Limb (tissue), 2 donors: Measurements from ENCODE around the gene ARHGAP8.
A peak's percentile ranks its signal among the peaks of the same experiment; 100 is the strongest.
"Not testable (repeated sequence)": the region's sequence is repeated elsewhere in the genome, so short reads cannot be mapped to it uniquely, and the experiment has no call there.

Experiments used
- DNase-seq, 2 donors: peaks; one replicate each; pipeline ENCODE4 v3.0.0-alpha.2; 2016; ENCODE audit errors: extremely low spot score in 2 of 2

The ARHGAP8 gene

GRCh38 chr22:44855855-44856254 is 103.5 kb downstream of the ARHGAP8 start:
- no peak for DNase-seq

- not testable (repeated sequence) for DNase-seq
Observed at GRCh38 chr22:44858819-44859218, 106.4 kb downstream of the ARHGAP8 start.

GRCh38 chr22:44859641-44860040 is 107.3 kb downstream of the ARHGAP8 start:
- DNase-seq, result no peak

- no peak for DNase-seq
Observed at GRCh38 chr22:44860311-44860710, 107.9 kb downstream of the ARHGAP8 start.

GRCh38 chr22:44861245-44861644 is 108.9 kb downstream of the ARHGAP8 start:
- DNase-seq, result no peak

GRCh38 chr22:44862281-44862680 is 109.9 kb downstream of the ARHGAP8 start:
- DNase-seq, result no peak

GRCh38 chr22:44862981-44863860 is 110.8 kb downstream of the ARHGAP8 start:
- no peak for DNase-seq

GRCh38 chr22:44865193-44866057 is 113.0 kb downstream of the ARHGAP8 start:
- no peak for DNase-seq

- no peak for DNase-seq
Observed at GRCh38 chr22:44869196-44869595, 116.8 kb downstream of the ARHGAP8 start.

- DNase-seq, result no peak
Observed at GRCh38 chr22:44870021-44870420, 117.6 kb downstream of the ARHGAP8 start.

- DNase-seq, result no peak
Observed at GRCh38 chr22:44871782-44872181, 119.4 kb downstream of the ARHGAP8 start.

- no peak for DNase-seq
Observed at GRCh38 chr22:44876921-44877320, 124.5 kb downstream of the ARHGAP8 start.

- no peak for DNase-seq
Observed at GRCh38 chr22:44878483-44879300, 126.3 kb downstream of the ARHGAP8 start.

GRCh38 chr22:44879301-44879680 is 126.9 kb downstream of the ARHGAP8 start:
- no peak for DNase-seq

- peak in 1 of 2 donors; percentile 20 for DNase-seq
Observed at GRCh38 chr22:44880610-44881290, 128.4 kb downstream of the ARHGAP8 start.

- peak in 1 of 2 donors; percentile 14 for DNase-seq
Observed at GRCh38 chr22:44881624-44882023, 129.2 kb downstream of the ARHGAP8 start.

GRCh38 chr22:44882226-44882905 is 130.0 kb downstream of the ARHGAP8 start:
- DNase-seq, result peak in 1 of 2 donors; percentile 15

GRCh38 chr22:44883011-44883421 is 130.6 kb downstream of the ARHGAP8 start:
- peak in 1 of 2 donors; percentile 16 for DNase-seq

GRCh38 chr22:44884562-44884961 is 132.2 kb downstream of the ARHGAP8 start:
- DNase-seq, result no peak
